ENCODE measurements around the gene PBX1.

DNA sequence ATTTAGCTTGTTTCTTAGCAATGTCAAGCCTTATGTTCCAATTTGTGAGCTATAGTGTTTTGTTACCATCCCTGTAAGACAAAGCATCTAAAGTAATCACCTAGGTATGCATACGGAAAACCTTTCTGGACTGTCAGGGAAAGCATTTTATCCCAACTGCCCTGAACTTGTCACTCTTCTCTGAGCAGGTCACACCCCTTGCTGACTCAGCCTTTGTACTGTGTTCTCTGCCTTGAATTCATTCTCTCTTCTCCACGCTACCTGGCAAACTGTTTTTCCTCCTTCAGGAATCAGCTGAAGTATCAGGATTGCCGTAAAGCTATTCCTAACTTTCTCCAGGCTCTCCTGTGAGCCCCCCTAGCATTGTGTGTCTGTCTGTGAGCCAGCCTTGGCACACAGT is 54.2 kb downstream of the PBX1 start:
- TF ChIP-seq EZH2 (IDR thresholded peaks at IDR 0.05; ENCODE audit: insufficient read depth, poor library complexity, severe bottlenecking) (no peak), EZH2phosphoT487 (IDR thresholded peaks at IDR 0.05; ENCODE audit: insufficient read depth, low read depth) (no peak)
